Activated naive CD8-positive, alpha-beta T cell (primary cell): ENCODE results near the gene TRIM40.

Experiments
- H3K27ac Mint-ChIP-seq: one replicate; pipeline ENCODE4 v1.8.0; 2021; ENCODE audit warnings: mixed read lengths
- H3K27me3 Mint-ChIP-seq: one replicate; pipeline ENCODE4 v1.8.0; 2021; ENCODE audit warnings: mixed read lengths
- H3K36me3 Mint-ChIP-seq: one replicate; pipeline ENCODE4 v1.8.0; 2021; ENCODE audit warnings: mixed read lengths
- H3K4me1 Mint-ChIP-seq: one replicate; pipeline ENCODE4 v1.8.0; 2021; ENCODE audit warnings: low read depth, mixed read lengths
- H3K4me3 Mint-ChIP-seq: one replicate; pipeline ENCODE4 v1.8.0; 2021; ENCODE audit warnings: mild to moderate bottlenecking, mixed read lengths
- H3K9me3 Mint-ChIP-seq: one replicate; pipeline ENCODE4 v1.8.0; 2021; ENCODE audit warnings: low read depth, mixed read lengths

TRIM40 gene, protein sequence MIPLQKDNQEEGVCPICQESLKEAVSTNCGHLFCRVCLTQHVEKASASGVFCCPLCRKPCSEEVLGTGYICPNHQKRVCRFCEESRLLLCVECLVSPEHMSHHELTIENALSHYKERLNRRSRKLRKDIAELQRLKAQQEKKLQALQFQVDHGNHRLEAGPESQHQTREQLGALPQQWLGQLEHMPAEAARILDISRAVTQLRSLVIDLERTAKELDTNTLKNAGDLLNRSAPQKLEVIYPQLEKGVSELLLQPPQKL

DNA sequence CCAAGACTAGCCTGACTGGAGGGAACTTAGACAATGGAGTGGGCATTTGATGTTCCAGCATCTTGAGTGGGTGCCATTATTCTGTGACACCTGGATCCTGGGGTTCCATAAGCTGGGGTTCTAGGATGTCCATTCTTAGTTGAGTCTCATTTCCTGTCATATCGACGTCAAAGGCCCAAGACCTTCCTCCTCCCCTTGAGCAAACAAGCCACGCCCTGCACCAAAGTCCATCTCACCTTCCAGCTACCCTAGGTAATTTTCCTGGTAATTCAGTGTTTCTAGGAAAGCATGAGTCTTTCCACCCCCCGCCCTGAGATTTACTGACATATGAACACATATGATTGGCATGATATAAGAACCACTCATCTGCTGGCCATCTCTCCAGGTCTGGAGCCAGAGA is at the start of gene TRIM40:
TRIM40 (plus strand) TSS at position 384 of the 400 bp plus-strand sequence. CDS start 897 bp downstream, outside the sequence.
- Mint-ChIP-seq H3K27me3 (peaks cover 21% of the 10 kb centered on the region), H3K9me3 (no peaks in the 10 kb centered on the region)

DNA sequence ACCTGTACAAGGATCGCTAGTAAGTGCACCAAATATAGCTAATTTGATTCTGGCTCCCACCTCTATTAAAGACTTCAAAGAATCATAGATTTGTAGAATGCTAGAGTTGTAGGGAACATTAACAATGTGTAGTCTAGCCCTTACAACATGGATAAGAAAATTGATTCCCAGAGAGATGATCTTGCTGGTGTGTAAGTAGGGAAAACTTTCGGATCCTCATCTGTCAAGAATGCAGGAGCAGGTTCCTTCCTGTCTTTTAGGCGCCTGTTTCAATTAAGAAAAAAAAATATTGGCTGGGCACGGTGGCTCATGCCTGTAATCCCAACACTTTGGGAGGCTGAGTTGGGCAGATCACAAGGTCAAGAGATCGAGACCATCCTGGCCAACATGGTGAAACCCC is 48.1 kb upstream of the TRIM40 start:
- Mint-ChIP-seq H3K27me3 (peaks cover 30% of the 10 kb centered on the region), H3K4me1 (no peaks in the 10 kb centered on the region)

More for the DNA sequence above, at the start of gene TRIM40:
- Mint-ChIP-seq H3K27ac (no peak within 1 kb of the TSS), H3K36me3 (no peaks in the 10 kb centered on the region), H3K4me1 (peaks cover 3% of the 10 kb centered on the region), H3K4me3 (no peak within 1 kb of the TSS)

DNA sequence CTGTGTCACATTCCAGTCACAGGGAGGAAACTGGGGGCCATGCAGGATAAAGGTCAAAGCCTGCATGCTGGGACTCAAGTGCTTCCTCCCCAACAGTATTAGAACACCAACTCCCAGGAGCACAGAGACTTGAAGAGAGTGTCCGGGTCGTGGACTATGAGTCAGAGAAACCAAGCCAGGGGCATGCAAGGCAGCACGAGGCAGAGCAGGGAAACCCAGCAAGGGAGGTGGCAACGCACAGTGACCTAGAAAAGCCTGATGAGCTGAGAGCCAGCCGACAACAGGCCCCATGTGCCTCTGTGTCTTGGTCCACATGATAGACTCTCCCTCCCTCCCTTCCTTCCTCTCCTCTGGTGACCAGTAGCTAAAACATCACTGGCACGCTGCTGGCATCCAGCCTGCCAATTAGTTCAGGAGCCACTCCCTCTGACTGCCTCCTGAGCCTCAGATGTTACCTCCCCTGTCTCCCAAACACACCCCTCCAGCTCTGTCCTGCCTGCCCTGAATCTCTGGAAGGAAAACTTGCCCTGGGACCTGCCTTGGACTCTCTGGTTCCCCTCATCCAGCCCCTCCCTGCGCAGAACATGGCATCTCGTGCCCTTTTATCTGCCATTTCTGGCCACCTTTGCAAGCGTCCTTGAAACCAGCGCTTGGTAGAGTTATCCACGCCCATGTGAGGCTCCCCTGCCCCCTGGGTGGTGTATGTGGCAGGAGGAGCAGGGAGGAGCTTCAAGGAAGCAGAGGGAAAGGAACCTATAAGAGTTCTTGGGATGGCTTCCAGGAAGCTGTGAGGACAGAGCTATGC is 44.2 kb upstream of the TRIM40 start:
- Mint-ChIP-seq H3K36me3 (peaks cover 3% of the 10 kb centered on the region), H3K4me1 (no peaks in the 10 kb centered on the region), H3K27ac (no peak overlapping the region), H3K9me3 (no peaks in the 10 kb centered on the region), H3K27me3 (peaks cover 35% of the 10 kb centered on the region), H3K4me3 (no peak overlapping the region)

More for the DNA sequence above, 48.1 kb upstream of the TRIM40 start:
- Mint-ChIP-seq H3K27ac (no peak overlapping the region), H3K4me3 (no peak overlapping the region), H3K36me3 (peaks cover 3% of the 10 kb centered on the region), H3K9me3 (no peaks in the 10 kb centered on the region)

DNA sequence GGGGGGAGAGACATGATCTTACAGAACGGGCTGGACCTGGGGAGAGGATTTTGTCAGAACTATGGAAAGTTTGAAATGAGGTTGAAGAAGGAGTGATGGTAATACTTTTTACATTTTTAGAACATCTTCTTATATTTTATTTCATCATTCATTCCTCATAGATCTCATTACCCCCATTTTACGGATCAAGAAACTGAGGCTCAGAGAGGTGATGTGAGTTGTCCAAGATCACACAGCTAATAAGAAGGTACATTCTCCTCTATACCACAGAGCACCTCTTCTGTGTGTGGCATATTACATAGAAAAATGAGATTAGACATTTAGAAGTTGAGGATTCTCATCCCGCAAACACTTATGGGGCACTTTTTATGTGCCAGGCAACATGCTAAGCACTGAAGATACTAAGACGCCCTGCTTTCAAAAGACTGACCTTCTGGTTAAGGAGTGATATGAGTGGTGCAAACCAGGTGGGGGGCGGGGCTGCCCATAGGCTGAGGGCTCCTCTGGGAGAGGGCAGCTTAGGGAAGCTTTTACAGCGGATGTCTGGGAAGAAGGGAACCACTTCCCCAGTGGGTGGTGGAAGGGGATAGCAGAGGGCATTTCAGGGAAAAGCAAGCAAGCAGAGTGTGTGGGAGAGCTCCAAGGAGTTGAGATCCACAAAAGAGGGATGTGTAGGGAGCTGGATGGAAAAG is 42.9 kb upstream of the TRIM40 start:
- Mint-ChIP-seq H3K27ac (no peak overlapping the region), H3K4me1 (peaks cover 10% of the 10 kb centered on the region), H3K4me3 (no peak overlapping the region), H3K27me3 (peaks cover 29% of the 10 kb centered on the region), H3K9me3 (no peaks in the 10 kb centered on the region), H3K36me3 (peaks cover 3% of the 10 kb centered on the region)

DNA sequence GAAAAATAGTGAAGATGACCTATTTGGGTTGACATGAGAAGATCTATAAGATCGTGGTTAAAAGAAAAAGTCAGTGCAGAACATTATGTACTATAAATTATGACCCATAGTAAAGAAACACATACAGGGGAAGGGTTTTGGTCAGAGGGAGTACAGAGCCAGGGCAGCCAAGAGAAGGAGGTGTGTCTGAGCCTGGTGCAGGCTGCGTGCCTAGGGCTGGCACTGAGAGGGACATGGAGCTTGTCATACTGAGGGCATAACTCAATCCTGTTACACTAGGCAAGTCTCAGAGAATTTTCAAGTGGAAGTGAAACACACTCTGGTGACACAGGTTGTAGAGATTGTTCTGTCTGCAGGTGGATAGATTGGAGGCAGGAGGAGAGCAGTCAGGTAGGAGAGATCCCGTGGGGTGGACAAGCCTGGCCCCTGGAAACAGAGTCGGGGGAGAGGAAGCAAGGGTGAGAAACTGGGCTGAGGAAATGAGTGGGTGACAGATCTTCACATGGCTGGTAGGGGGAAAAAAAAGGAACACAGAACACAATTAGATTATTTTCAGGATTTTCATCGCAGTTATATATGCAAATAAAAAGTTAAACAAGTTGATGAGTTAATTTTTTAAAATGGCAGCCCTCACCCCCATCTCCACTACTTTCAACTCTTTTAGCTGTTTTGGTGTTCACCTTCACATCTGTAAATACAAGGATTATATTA is 41.8 kb upstream of the TRIM40 start:
- Mint-ChIP-seq H3K27me3 (peaks cover 28% of the 10 kb centered on the region), H3K4me1 (peaks cover 19% of the 10 kb centered on the region), H3K4me3 (no peak overlapping the region), H3K27ac (no peak overlapping the region), H3K9me3 (no peaks in the 10 kb centered on the region), H3K36me3 (peaks cover under 1% of the 10 kb centered on the region)

DNA sequence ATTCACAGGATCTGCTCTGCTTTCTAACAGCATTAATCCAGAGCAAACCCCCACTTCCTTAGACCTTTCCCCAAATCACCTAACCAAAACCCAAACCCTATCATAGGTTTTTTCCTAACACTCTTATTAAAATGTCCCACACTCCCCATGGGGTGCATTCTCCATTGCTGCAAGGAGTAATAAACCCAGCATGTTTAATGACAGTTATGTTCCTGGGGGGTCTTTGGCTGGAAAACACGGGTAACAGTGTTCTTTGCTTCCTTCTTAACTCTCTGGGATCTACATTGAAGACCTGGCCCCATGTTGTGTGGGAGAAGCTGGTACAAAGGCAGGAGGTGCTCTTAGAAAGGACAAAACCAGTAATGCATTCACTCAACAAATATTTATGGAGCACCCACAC is 39.1 kb upstream of the TRIM40 start:
- Mint-ChIP-seq H3K9me3 (no peaks in the 10 kb centered on the region), H3K36me3 (no peaks in the 10 kb centered on the region), H3K27ac (no peak overlapping the region), H3K27me3 (peaks cover 26% of the 10 kb centered on the region), H3K4me1 (peaks cover 42% of the 10 kb centered on the region), H3K4me3 (no peak overlapping the region)

DNA sequence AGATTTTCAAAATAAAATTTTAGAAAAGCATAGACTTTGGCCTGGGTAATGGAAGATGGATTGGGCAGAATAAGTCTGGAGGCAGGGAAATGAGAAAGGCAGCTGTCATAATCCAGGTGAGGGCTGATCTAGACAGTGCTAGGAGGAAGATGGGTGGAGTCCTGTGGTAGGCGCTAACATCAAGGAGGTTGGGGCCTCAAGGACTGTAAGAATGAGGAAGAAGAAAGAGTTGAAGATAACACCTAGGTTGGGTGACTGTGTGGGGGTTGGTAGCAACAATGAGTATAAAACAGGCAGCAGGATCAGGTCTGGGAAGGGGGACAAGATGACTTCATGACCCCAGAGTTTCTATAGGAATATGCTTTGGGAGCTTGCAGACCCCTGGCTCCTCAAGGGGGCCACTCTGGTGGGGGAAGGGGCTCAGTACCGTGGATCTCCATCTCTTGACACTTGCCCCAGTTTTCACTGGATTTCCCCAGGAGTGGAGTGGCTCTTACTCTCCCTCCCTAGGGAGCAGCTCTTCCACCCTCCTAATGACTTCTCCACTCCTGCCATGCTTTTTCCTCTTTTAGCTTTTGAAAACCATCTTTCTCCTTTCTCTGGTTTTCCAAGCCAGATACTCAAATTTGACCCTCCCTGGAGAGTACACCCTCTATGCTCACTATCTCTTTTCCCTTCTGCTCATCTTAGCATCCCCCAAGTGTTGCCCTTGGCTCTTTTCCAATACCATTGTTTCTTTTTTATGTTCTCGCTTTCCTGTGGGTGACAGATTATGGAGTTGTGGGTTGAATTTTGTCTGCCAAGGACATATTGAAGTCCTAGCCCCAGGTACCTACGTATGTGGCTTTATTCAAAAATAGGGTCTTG is 37.8 kb upstream of the TRIM40 start:
- peaks cover 51% of the 10 kb centered on the region for H3K4me1 Mint-ChIP-seq
- no peak overlapping the region for H3K4me3 Mint-ChIP-seq
- H3K27ac Mint-ChIP-seq: no peak overlapping the region
- H3K27me3 Mint-ChIP-seq: peaks cover 24% of the 10 kb centered on the region
- H3K36me3 Mint-ChIP-seq: no peaks in the 10 kb centered on the region
- no peaks in the 10 kb centered on the region for H3K9me3 Mint-ChIP-seq

DNA sequence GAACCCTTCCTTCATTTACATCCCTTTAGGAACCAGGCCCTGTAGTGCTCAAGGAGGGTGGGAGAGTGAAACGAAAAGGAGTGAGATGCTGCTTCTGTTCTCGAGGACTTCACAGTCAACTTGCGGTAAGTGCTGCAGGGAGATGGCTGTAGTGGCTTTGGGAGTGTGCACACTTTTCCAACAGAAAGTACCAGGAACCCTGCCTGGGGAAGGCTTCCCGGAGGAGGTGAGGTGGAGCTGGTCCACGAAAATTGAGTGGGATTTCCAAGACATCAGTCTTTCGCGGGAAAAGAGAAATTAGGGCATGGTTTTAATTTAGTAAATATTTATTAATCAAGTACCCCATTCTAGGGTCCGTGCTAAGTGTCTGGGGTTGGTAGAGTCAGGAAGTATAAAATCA is 35.8 kb upstream of the TRIM40 start:
- peak overlapping the region; percentile 78 for H3K4me3 Mint-ChIP-seq
- no peaks in the 10 kb centered on the region for H3K9me3 Mint-ChIP-seq
- no peak overlapping the region for H3K27ac Mint-ChIP-seq
- peaks cover 57% of the 10 kb centered on the region for H3K4me1 Mint-ChIP-seq
- H3K36me3 Mint-ChIP-seq: no peaks in the 10 kb centered on the region
- H3K27me3 Mint-ChIP-seq: peaks cover 28% of the 10 kb centered on the region

DNA sequence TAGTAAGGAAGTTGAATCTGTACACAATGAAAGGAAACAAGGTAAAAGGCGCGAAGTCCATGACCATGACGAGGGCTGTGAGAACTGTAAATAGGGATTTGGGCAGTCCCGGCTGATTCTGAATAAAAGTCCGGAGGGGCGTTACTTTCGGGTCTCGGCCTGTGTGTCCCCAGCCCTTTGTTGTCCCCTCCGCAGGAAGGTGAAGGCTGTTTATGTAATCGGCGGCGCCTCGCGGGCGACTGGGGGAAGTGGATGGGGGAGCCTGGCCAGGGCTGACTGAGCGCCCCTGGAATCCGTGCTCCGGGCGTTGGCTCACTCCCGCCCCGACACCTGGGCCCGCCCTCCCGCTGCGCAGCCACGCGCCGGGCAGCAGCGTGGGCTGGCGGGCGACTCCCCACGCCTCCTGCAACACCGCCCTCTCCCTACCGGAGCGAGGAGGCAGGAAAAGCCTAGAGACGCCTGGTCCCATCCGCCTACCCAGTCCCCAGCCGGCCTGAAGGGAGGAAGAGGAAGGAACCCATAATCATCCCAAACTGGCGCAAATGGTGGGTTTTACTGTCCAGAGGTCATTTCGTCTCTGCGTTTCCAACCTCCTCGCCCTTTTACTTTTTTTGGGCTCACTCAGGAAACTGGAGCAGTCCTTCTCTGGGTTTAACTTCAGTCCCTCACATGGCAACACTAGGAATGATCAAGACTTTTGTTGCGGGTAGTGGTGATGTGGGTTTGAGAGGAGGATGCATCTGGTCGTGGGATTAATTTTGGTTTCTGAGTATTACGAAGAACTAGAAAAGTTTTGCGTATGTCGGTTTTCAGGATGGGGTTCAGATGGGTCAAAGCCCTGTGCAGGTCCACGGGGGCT is 35.1 kb upstream of the TRIM40 start:
- H3K27me3 Mint-ChIP-seq: peaks cover 28% of the 10 kb centered on the region
- H3K4me1 Mint-ChIP-seq: peaks cover 57% of the 10 kb centered on the region
- no peaks in the 10 kb centered on the region for H3K36me3 Mint-ChIP-seq
- no peaks in the 10 kb centered on the region for H3K9me3 Mint-ChIP-seq
- no peak overlapping the region for H3K27ac Mint-ChIP-seq
- H3K4me3 Mint-ChIP-seq: peak overlapping the region; percentile 87

DNA sequence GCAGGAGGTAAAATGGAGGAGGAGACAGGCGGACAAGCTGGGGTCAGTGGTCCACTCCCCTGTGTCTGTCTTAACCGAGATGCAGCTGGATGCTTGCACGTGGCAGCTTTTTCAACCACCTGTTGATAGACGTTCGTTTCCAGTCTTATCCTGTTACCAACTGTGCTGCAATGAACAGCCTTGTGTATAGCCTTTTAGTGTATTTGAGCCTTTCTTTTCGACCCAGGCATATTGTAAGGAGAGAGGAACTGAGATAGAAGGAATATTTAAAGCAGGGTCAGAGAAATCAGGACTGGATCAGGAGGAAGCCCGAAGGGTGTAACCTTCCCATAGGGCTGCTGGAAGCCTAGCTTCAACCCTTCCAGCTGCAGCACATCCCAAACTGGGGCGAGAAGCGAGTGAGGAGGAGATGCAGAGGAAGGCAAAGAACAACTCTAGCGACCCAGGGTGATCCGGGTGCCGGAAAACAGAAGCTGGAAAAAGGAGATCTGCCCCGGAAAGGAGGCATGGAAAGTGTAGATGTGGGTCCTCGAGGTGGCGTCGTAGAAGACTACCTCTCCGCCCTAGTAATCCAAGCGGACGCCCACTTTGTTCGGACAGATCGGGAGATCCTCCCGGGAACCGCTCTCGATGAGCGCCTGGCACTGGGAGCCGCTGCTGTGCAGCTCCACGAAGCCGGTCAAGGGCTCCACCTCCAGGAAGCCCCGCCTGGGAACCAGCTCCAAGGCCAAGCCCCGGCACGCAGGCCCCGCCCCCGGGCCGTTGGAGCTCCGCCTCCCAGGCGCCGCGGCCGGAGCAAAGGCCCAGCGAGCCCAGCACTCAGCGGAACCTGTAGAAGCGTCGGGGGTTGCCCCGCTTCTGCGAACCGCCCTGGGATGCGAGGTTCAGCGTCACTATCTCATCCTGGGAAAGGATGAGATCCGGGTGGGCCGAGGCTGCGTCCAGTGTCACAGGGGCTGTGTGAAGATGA is 34.2 kb upstream of the TRIM40 start:
- no peaks in the 10 kb centered on the region for H3K36me3 Mint-ChIP-seq
- peak overlapping the region; percentile 55 for H3K27ac Mint-ChIP-seq
- H3K4me1 Mint-ChIP-seq: peaks cover 57% of the 10 kb centered on the region
- H3K9me3 Mint-ChIP-seq: no peaks in the 10 kb centered on the region
- peaks cover 28% of the 10 kb centered on the region for H3K27me3 Mint-ChIP-seq
- peak overlapping the region; percentile 87 for H3K4me3 Mint-ChIP-seq

DNA sequence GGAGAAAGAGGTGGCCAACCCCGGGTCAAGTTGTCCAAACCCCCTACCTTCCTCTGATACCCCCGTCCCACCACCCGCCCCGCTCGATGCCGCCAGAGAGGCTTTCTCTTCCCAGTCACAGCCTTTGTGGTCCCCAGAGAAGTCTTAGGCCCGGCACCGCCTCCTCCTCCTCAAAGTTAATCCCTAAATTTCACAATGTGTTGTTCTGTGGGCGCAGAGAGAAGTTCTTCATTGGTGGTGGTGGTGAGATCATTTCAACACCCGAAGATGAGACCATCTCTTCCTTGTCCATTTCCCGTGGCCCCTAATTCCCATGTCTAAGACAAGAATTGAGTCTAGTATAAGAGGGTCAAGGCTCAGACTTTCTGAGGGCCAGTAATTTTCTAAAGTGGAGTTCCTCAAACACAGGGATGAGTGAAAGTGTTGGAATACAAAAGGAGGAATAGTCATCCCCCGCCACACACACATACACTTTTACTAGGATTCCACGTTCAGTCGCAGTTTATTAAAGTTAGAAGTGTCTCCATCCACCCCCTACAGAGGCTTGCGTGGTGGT is 33.4 kb upstream of the TRIM40 start:
- Mint-ChIP-seq H3K9me3 (no peaks in the 10 kb centered on the region), H3K27ac (peak overlapping the region; percentile 7), H3K36me3 (no peaks in the 10 kb centered on the region), H3K4me3 (peak overlapping the region; percentile 89), H3K27me3 (peaks cover 31% of the 10 kb centered on the region), H3K4me1 (peaks cover 52% of the 10 kb centered on the region)
